Mesendoderm (in vitro differentiated cells): ENCODE data around the gene PRAMEF13.
"Not testable (repeated sequence)": the region's sequence is repeated elsewhere in the genome, so short reads cannot be mapped to it uniquely, and the experiment has no call there.

ENCODE experiments used
- DNase-seq: peaks from one replicate; pipeline ENCODE4 v3.0.0; 2013
- H2AK5ac ChIP-seq: 2 replicates; pipeline ENCODE4 v1.6.1; 2013; ENCODE audit warnings: low read length, inconsistent platforms
- H2BK120ac ChIP-seq: 2 replicates; pipeline ENCODE4 v1.6.1; 2013; ENCODE audit warnings: low read depth, mild to moderate bottlenecking, low read length, moderate library complexity, mixed read lengths
- H2BK15ac ChIP-seq: replicated peaks from 2 replicates; pipeline ENCODE4 v1.6.1; 2013; ENCODE audit warnings: low read depth, mild to moderate bottlenecking, moderate library complexity
- H2BK5ac ChIP-seq: 2 replicates; pipeline ENCODE4 v1.6.1; 2013; ENCODE audit warnings: low read length, inconsistent platforms
- H3K18ac ChIP-seq: 2 replicates; pipeline ENCODE4 v1.6.1; 2013; ENCODE audit warnings: mild to moderate bottlenecking, low read length, mixed read lengths
- H3K23ac ChIP-seq: one replicate; pipeline ENCODE4 v1.6.1; 2013; ENCODE audit warnings: low read length
- H3K27ac ChIP-seq: 2 replicates; pipeline ENCODE4 v1.5.1; 2013; ENCODE audit warnings: low read depth, mild to moderate bottlenecking, inconsistent platforms, low read length, moderate library complexity
- H3K27me3 ChIP-seq: 2 replicates; pipeline ENCODE4 v1.6.1; 2013; ENCODE audit warnings: low read length, control low read depth, mild to moderate bottlenecking, inconsistent platforms; ENCODE audit not compliant: insufficient read depth, poor library complexity
- H3K36me3 ChIP-seq: 2 replicates; pipeline ENCODE4 v1.6.1; 2013; ENCODE audit warnings: low read length, inconsistent platforms; ENCODE audit not compliant: control insufficient read depth, insufficient read depth
- H3K4ac ChIP-seq: one replicate; pipeline ENCODE4 v1.6.1; 2013; ENCODE audit warnings: low read depth, mild to moderate bottlenecking, low read length, moderate library complexity
- H3K4me1 ChIP-seq: 2 replicates; pipeline ENCODE4 v1.6.1; 2013; ENCODE audit warnings: low read depth, low read length, inconsistent platforms; ENCODE audit not compliant: control insufficient read depth
- H3K4me2 ChIP-seq: 2 replicates; pipeline ENCODE4 v1.6.1; 2013; ENCODE audit warnings: low read length
- H3K4me3 ChIP-seq: 2 replicates; pipeline ENCODE4 v1.5.1; 2013; ENCODE audit warnings: mild to moderate bottlenecking, low read length
- H3K56ac ChIP-seq: one replicate; pipeline ENCODE4 v1.6.1; 2013; ENCODE audit warnings: low read length
- H3K79me1 ChIP-seq: 2 replicates; pipeline ENCODE4 v1.6.1; 2013; ENCODE audit warnings: low read length, inconsistent platforms
- H3K79me2 ChIP-seq: 2 replicates; pipeline ENCODE4 v1.6.1; 2013; ENCODE audit warnings: mild to moderate bottlenecking, low read length; ENCODE audit not compliant: control insufficient read depth, insufficient read depth
- H3K9ac ChIP-seq: 2 replicates; pipeline ENCODE4 v1.6.1; 2013; ENCODE audit warnings: low read length, inconsistent platforms
- H4K5ac ChIP-seq: one replicate; pipeline ENCODE4 v1.6.1; 2013; ENCODE audit warnings: low read length
- H4K8ac ChIP-seq: one replicate; pipeline ENCODE4 v1.6.1; 2013; ENCODE audit warnings: low read depth, mild to moderate bottlenecking, control low read depth, low read length, moderate library complexity
- WGBS: extraction: QIAGEN DNeasy Blood & Tissue Kit; methylation state at CpG from one replicate; pipeline ENCODE4 v1.1.7; 2013; ENCODE audit warnings: low lambda C conversion rate, missing lambda C conversion rate; ENCODE audit not compliant: insufficient coverage; ENCODE audit errors: extremely low coverage; 5-methylcytosine and 5-hydroxymethylcytosine counted together

The PRAMEF13 gene

GRCh38 chr1:13222788-13223187 is 21.6 kb upstream of the PRAMEF13 start:
- H2BK5ac ChIP-seq, H3K9ac ChIP-seq, H3K27me3 ChIP-seq, H3K23ac ChIP-seq, H4K8ac ChIP-seq, H3K79me1 ChIP-seq, H3K79me2 ChIP-seq, H4K5ac ChIP-seq, H3K56ac ChIP-seq, H3K36me3 ChIP-seq, H3K4me2 ChIP-seq, H3K18ac ChIP-seq, DNase-seq, H3K4me3 ChIP-seq, H2BK120ac ChIP-seq, H3K4ac ChIP-seq, H2AK5ac ChIP-seq, H3K27ac ChIP-seq, H2BK15ac ChIP-seq, H3K4me1 ChIP-seq: not testable (repeated sequence)
- no CpG with 5 or more reads among the region's 4 CpGs for WGBS

- not testable (repeated sequence) for H2BK120ac ChIP-seq, H3K79me1 ChIP-seq, H2BK5ac ChIP-seq, H2AK5ac ChIP-seq, H4K8ac ChIP-seq, H4K5ac ChIP-seq, H3K56ac ChIP-seq, H3K36me3 ChIP-seq, H3K4ac ChIP-seq, H3K23ac ChIP-seq, H3K9ac ChIP-seq, H3K4me2 ChIP-seq, DNase-seq, H3K4me1 ChIP-seq, H3K27ac ChIP-seq, H2BK15ac ChIP-seq, H3K79me2 ChIP-seq, H3K27me3 ChIP-seq, H3K4me3 ChIP-seq, H3K18ac ChIP-seq
- WGBS: no CpG with 5 or more reads among the region's 3 CpGs
These were observed 18.0 kb upstream of the PRAMEF13 start for GRCh38 chr1:13219203-13219602.

- not testable (repeated sequence) for H2BK120ac ChIP-seq, H4K5ac ChIP-seq, H3K4me2 ChIP-seq, DNase-seq, H2BK15ac ChIP-seq, H3K4me1 ChIP-seq, H4K8ac ChIP-seq, H3K36me3 ChIP-seq, H3K79me1 ChIP-seq, H2AK5ac ChIP-seq, H3K56ac ChIP-seq, H3K79me2 ChIP-seq, H2BK5ac ChIP-seq, H3K9ac ChIP-seq, H3K27ac ChIP-seq, H3K4me3 ChIP-seq, H3K18ac ChIP-seq, H3K23ac ChIP-seq, H3K4ac ChIP-seq, H3K27me3 ChIP-seq
- WGBS: no CpG with 5 or more reads among the region's 7 CpGs
These were observed 15.4 kb upstream of the PRAMEF13 start for GRCh38 chr1:13216619-13217018.

- H3K4ac ChIP-seq, H4K8ac ChIP-seq, H2BK15ac ChIP-seq, H3K27ac ChIP-seq, H3K9ac ChIP-seq, H3K4me1 ChIP-seq, H2BK120ac ChIP-seq, H3K4me3 ChIP-seq, H3K4me2 ChIP-seq, H3K27me3 ChIP-seq, DNase-seq, H3K79me2 ChIP-seq, H4K5ac ChIP-seq, H3K79me1 ChIP-seq, H3K36me3 ChIP-seq, H2AK5ac ChIP-seq, H3K56ac ChIP-seq, H3K23ac ChIP-seq, H2BK5ac ChIP-seq, H3K18ac ChIP-seq: not testable (repeated sequence)
- WGBS: no CpG with 5 or more reads among the region's 9 CpGs
These were observed 7.5 kb upstream of the PRAMEF13 start for GRCh38 chr1:13208712-13209111.

- not testable (repeated sequence) for DNase-seq, H3K27me3 ChIP-seq, H3K4ac ChIP-seq, H3K4me2 ChIP-seq, H3K18ac ChIP-seq, H3K4me3 ChIP-seq, H2AK5ac ChIP-seq, H3K9ac ChIP-seq, H3K79me2 ChIP-seq, H2BK120ac ChIP-seq, H3K23ac ChIP-seq, H2BK5ac ChIP-seq, H3K27ac ChIP-seq, H3K79me1 ChIP-seq, H3K36me3 ChIP-seq, H3K56ac ChIP-seq, H3K4me1 ChIP-seq, H4K8ac ChIP-seq, H2BK15ac ChIP-seq, H4K5ac ChIP-seq
- WGBS: no CpG with 5 or more reads among the region's 2 CpGs
These were observed 29.7 kb downstream of the PRAMEF13 start, which contains the start of gene PRAMEF9 for GRCh38 chr1:13171548-13171947. TSS of gene PRAMEF9 (plus strand) at chr1:13171848. CDS start at chr1:13175281, 3,433 bp downstream.

DNA sequence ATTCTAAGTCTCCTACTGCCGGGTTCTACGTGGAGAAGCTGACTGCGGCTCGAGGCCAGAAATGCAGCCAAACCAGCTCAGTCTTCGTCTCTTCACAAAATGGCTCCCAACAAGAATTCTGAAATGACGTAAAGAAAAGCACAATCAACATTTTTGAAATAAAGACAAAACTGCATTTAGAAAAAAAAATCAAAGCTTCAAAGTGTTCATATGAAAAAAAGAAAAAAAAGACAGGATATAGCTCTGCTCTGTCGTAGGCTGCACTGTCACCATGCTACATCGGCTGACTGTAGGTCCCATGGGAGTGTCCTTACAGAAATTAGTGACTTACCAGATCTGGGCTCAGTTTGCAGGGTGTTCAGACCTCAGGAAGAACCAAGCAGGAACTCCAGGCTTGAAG is 35.7 kb downstream of the PRAMEF13 start, which contains the start of gene HNRNPCL4:
HNRNPCL4 (minus strand) TSS at position 101 of the 400 bp plus-strand sequence. CDS start 164 bp downstream, outside the sequence.
- H3K27ac ChIP-seq, H3K27me3 ChIP-seq, H2AK5ac ChIP-seq, H3K56ac ChIP-seq, DNase-seq, H4K5ac ChIP-seq, H3K79me2 ChIP-seq, H2BK15ac ChIP-seq, H4K8ac ChIP-seq, H3K4ac ChIP-seq, H3K4me2 ChIP-seq, H2BK5ac ChIP-seq, H3K4me3 ChIP-seq, H3K23ac ChIP-seq, H3K9ac ChIP-seq, H3K4me1 ChIP-seq, H2BK120ac ChIP-seq, H3K79me1 ChIP-seq, H3K18ac ChIP-seq, H3K36me3 ChIP-seq: not testable (repeated sequence)
- no CpG with 5 or more reads among the region's 8 CpGs for WGBS
